ENCODE results near the gene CALD1. TPM values are rescaled to one million over a fixed set of nuclear protein-coding genes. Genes with fewer than 3 reads are reported as not detected.

Gene CALD1
- total RNA-seq, 1 donor from 2014 or later: 7.2 TPM

- Mint-ChIP-seq H3K27ac (no peak overlapping the region), H3K4me3 (no peak overlapping the region), H3K36me3 (ENCODE audit: low read depth) (no peaks in the 10 kb centered on the region), H3K9me3 (no peaks in the 10 kb centered on the region), H3K4me1 (peaks cover 14% of the 10 kb centered on the region), H3K27me3 (peaks cover 5% of the 10 kb centered on the region)
- intact Hi-C loops (cut with micrococcal nuclease): no loop called here
- no peak for DNase-seq
Measured at GRCh38 chr7:134882481-134882880, 103.0 kb downstream of the CALD1 start.

GRCh38 chr7:134885967-134886352, 106.5 kb downstream of the CALD1 start:
- Mint-ChIP-seq H3K27ac (no peak overlapping the region), H3K4me3 (no peak overlapping the region), H3K36me3 (ENCODE audit: low read depth) (no peaks in the 10 kb centered on the region), H3K27me3 (no peaks in the 10 kb centered on the region), H3K9me3 (no peaks in the 10 kb centered on the region), H3K4me1 (peaks cover 14% of the 10 kb centered on the region)
- intact Hi-C loops (cut with micrococcal nuclease): no loop called here
- no peak for DNase-seq

GRCh38 chr7:134886353-134887057, 107.1 kb downstream of the CALD1 start:
- intact Hi-C loops (cut with micrococcal nuclease): no loop called here
- no peak overlapping the region for H3K27ac Mint-ChIP-seq

GRCh38 chr7:134887523-134887922, 108.1 kb downstream of the CALD1 start:
- H3K4me1 Mint-ChIP-seq: peaks cover 16% of the 10 kb centered on the region
- H3K27me3 Mint-ChIP-seq: peaks cover 2% of the 10 kb centered on the region
- intact Hi-C loops (cut with micrococcal nuclease): no loop called here
- H3K27ac Mint-ChIP-seq: no peak overlapping the region
- no peak overlapping the region for H3K4me3 Mint-ChIP-seq
- no peaks in the 10 kb centered on the region for H3K36me3 Mint-ChIP-seq (ENCODE audit: low read depth)
- DNase-seq: no peak
- no peaks in the 10 kb centered on the region for H3K9me3 Mint-ChIP-seq

More at GRCh38 chr7:134886353-134887057, 107.1 kb downstream of the CALD1 start:
- Mint-ChIP-seq H3K4me3 (no peak overlapping the region), H3K4me1 (peaks cover 16% of the 10 kb centered on the region), H3K36me3 (ENCODE audit: low read depth) (no peaks in the 10 kb centered on the region), H3K27me3 (peaks cover 2% of the 10 kb centered on the region), H3K9me3 (no peaks in the 10 kb centered on the region)
- no peak for DNase-seq

GRCh38 chr7:134888141-134888740, 108.8 kb downstream of the CALD1 start:
- H3K4me3 Mint-ChIP-seq: no peak overlapping the region
- intact Hi-C loops (cut with micrococcal nuclease): no loop called here
- H3K27ac Mint-ChIP-seq: no peak overlapping the region

GRCh38 chr7:134890246-134891240, 111.1 kb downstream of the CALD1 start:
- Mint-ChIP-seq H3K36me3 (ENCODE audit: low read depth) (no peaks in the 10 kb centered on the region), H3K9me3 (peaks cover 11% of the 10 kb centered on the region), H3K27me3 (peaks cover 2% of the 10 kb centered on the region), H3K4me1 (peaks cover 16% of the 10 kb centered on the region), H3K27ac (no peak overlapping the region), H3K4me3 (no peak overlapping the region)
- intact Hi-C loops (cut with micrococcal nuclease): no loop called here
- DNase-seq: no peak

More at GRCh38 chr7:134888141-134888740, 108.8 kb downstream of the CALD1 start:
- H3K36me3 Mint-ChIP-seq (ENCODE audit: low read depth): no peaks in the 10 kb centered on the region
- H3K27me3 Mint-ChIP-seq: peaks cover 2% of the 10 kb centered on the region
- H3K4me1 Mint-ChIP-seq: peaks cover 16% of the 10 kb centered on the region
- H3K9me3 Mint-ChIP-seq: peaks cover 3% of the 10 kb centered on the region
- DNase-seq: no peak

- peaks cover 10% of the 10 kb centered on the region for H3K4me1 Mint-ChIP-seq
- DNase-seq: no peak
- H3K27me3 Mint-ChIP-seq: peaks cover 2% of the 10 kb centered on the region
- no peaks in the 10 kb centered on the region for H3K36me3 Mint-ChIP-seq (ENCODE audit: low read depth)
- no peak overlapping the region for H3K27ac Mint-ChIP-seq
- peaks cover 15% of the 10 kb centered on the region for H3K9me3 Mint-ChIP-seq
- H3K4me3 Mint-ChIP-seq: no peak overlapping the region
- intact Hi-C loops (cut with micrococcal nuclease): no loop called here
Measured at GRCh38 chr7:134891262-134891695, 111.8 kb downstream of the CALD1 start.

GRCh38 chr7:134891696-134892678, 112.6 kb downstream of the CALD1 start:
- no peak overlapping the region for H3K4me3 Mint-ChIP-seq
- H3K36me3 Mint-ChIP-seq (ENCODE audit: low read depth): no peaks in the 10 kb centered on the region
- peaks cover 2% of the 10 kb centered on the region for H3K27me3 Mint-ChIP-seq

GRCh38 chr7:134892963-134893362, 113.5 kb downstream of the CALD1 start:
- peaks cover 15% of the 10 kb centered on the region for H3K9me3 Mint-ChIP-seq
- peaks cover 2% of the 10 kb centered on the region for H3K4me1 Mint-ChIP-seq
- no peak overlapping the region for H3K27ac Mint-ChIP-seq
- no peak overlapping the region for H3K4me3 Mint-ChIP-seq
- DNase-seq: no peak
- intact Hi-C loops (cut with micrococcal nuclease): no loop called here
- no peaks in the 10 kb centered on the region for H3K36me3 Mint-ChIP-seq (ENCODE audit: low read depth)
- H3K27me3 Mint-ChIP-seq: peaks cover 2% of the 10 kb centered on the region

More at GRCh38 chr7:134891696-134892678, 112.6 kb downstream of the CALD1 start:
- Mint-ChIP-seq H3K4me1 (peaks cover 2% of the 10 kb centered on the region), H3K9me3 (peaks cover 15% of the 10 kb centered on the region), H3K27ac (no peak overlapping the region)
- intact Hi-C loops (cut with micrococcal nuclease): no loop called here
- DNase-seq: no peak

GRCh38 chr7:134893920-134894319, 114.5 kb downstream of the CALD1 start:
- Mint-ChIP-seq H3K4me1 (peaks cover 2% of the 10 kb centered on the region), H3K27me3 (peaks cover 2% of the 10 kb centered on the region), H3K9me3 (peaks cover 15% of the 10 kb centered on the region), H3K36me3 (ENCODE audit: low read depth) (no peaks in the 10 kb centered on the region), H3K27ac (no peak overlapping the region), H3K4me3 (no peak overlapping the region)
- intact Hi-C loops (cut with micrococcal nuclease): no loop called here
- no peak for DNase-seq

GRCh38 chr7:134894928-134895327, 115.5 kb downstream of the CALD1 start:
- no peaks in the 10 kb centered on the region for H3K36me3 Mint-ChIP-seq (ENCODE audit: low read depth)

GRCh38 chr7:134896073-134896472, 116.6 kb downstream of the CALD1 start:
- no peak overlapping the region for H3K4me3 Mint-ChIP-seq
- H3K4me1 Mint-ChIP-seq: peaks cover 5% of the 10 kb centered on the region
- peaks cover 2% of the 10 kb centered on the region for H3K27me3 Mint-ChIP-seq
- no peak for DNase-seq
- intact Hi-C loops (cut with micrococcal nuclease): no loop called here
- H3K36me3 Mint-ChIP-seq (ENCODE audit: low read depth): no peaks in the 10 kb centered on the region
- H3K27ac Mint-ChIP-seq: no peak overlapping the region
- peaks cover 15% of the 10 kb centered on the region for H3K9me3 Mint-ChIP-seq

More at GRCh38 chr7:134894928-134895327, 115.5 kb downstream of the CALD1 start:
- no peak overlapping the region for H3K27ac Mint-ChIP-seq
- intact Hi-C loops (cut with micrococcal nuclease): no loop called here
- peaks cover 2% of the 10 kb centered on the region for H3K27me3 Mint-ChIP-seq
- peaks cover 15% of the 10 kb centered on the region for H3K9me3 Mint-ChIP-seq
- no peak overlapping the region for H3K4me3 Mint-ChIP-seq
- H3K4me1 Mint-ChIP-seq: peaks cover 2% of the 10 kb centered on the region
- no peak for DNase-seq

- intact Hi-C loops (cut with micrococcal nuclease): no loop called here
- no peaks in the 10 kb centered on the region for H3K36me3 Mint-ChIP-seq (ENCODE audit: low read depth)
Measured at GRCh38 chr7:134897936-134898335, 118.5 kb downstream of the CALD1 start.

More at GRCh38 chr7:134897936-134898335, 118.5 kb downstream of the CALD1 start:
- DNase-seq: no peak
- peaks cover 6% of the 10 kb centered on the region for H3K4me1 Mint-ChIP-seq
- H3K4me3 Mint-ChIP-seq: no peak overlapping the region
- no peaks in the 10 kb centered on the region for H3K27me3 Mint-ChIP-seq
- no peak overlapping the region for H3K27ac Mint-ChIP-seq
- peaks cover 15% of the 10 kb centered on the region for H3K9me3 Mint-ChIP-seq
